ENCODE data around the gene ALKBH4.

Gene ALKBH4

DNA sequence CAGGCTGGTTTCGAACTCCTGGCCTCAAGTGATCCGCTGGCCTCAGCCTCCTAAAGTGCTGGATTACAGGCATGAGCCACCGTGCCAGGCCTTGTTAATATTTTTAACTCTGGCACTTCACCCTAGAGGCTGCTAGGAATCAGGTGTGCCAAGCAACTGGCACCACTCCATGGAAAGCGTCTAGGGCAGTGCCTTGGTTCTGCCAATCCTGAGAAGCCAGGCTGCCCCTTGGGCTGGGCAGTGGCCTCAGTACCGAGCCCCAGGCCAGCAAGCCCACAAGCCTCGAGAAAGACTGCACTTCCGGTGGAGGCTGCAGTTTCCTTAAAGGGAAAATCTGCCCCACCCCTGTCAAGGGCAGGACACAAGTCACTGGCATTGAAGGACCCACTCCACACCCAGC lies 11.3 kb downstream of the ALKBH4 start:
- H3K4me3 ChIP-seq (ENCODE audit: low read depth, low read length), result no peak overlapping the region
- no peak for TF ChIP-seq CTCF (IDR thresholded peaks at IDR 0.05; ENCODE audit: borderline replicate concordance, insufficient read depth, low read depth, low read length)

- TF ChIP-seq CTCF (IDR thresholded peaks at IDR 0.05; ENCODE audit: borderline replicate concordance, insufficient read depth, low read depth, low read length), result no peak
Measured at GRCh38 chr7:102452451-102452850, 12.2 kb downstream of the ALKBH4 start.

GRCh38 chr7:102451371-102452054 lies 13.2 kb downstream of the ALKBH4 start:
- TF ChIP-seq CTCF (IDR thresholded peaks at IDR 0.05; ENCODE audit: borderline replicate concordance, insufficient read depth, low read depth, low read length), result no peak
- H3K4me3 ChIP-seq (ENCODE audit: low read depth, low read length), result no peak overlapping the region

More at GRCh38 chr7:102452451-102452850, 12.2 kb downstream of the ALKBH4 start:
- no peak overlapping the region for H3K4me3 ChIP-seq (ENCODE audit: low read depth, low read length)

- H3K4me3 ChIP-seq (ENCODE audit: low read depth, low read length), result no peak overlapping the region
- peak; percentile 63 for TF ChIP-seq CTCF (IDR thresholded peaks at IDR 0.05; ENCODE audit: borderline replicate concordance, insufficient read depth, low read depth, low read length)
Measured at GRCh38 chr7:102450242-102450641, 14.4 kb downstream of the ALKBH4 start.

- TF ChIP-seq CTCF (IDR thresholded peaks at IDR 0.05; ENCODE audit: borderline replicate concordance, insufficient read depth, low read depth, low read length), result no peak
- H3K4me3 ChIP-seq (ENCODE audit: low read depth, low read length), result no peak overlapping the region
Measured at GRCh38 chr7:102449136-102449535, 15.5 kb downstream of the ALKBH4 start.

GRCh38 chr7:102447311-102447710 lies 17.4 kb downstream of the ALKBH4 start:
- TF ChIP-seq CTCF (IDR thresholded peaks at IDR 0.05; ENCODE audit: borderline replicate concordance, insufficient read depth, low read depth, low read length), result no peak
- H3K4me3 ChIP-seq (ENCODE audit: low read depth, low read length), result no peak overlapping the region

- H3K4me3 ChIP-seq (ENCODE audit: low read depth, low read length), result no peak overlapping the region
- no peak for TF ChIP-seq CTCF (IDR thresholded peaks at IDR 0.05; ENCODE audit: borderline replicate concordance, insufficient read depth, low read depth, low read length)
Measured at GRCh38 chr7:102446387-102447156, 18.1 kb downstream of the ALKBH4 start.
